IPS DF 4.7 (cell line): ENCODE results near the gene TSEN2.
A peak's percentile ranks its signal among the peaks of the same experiment; 100 is the strongest.
"Not testable (repeated sequence)": the region's sequence is repeated elsewhere in the genome, so short reads cannot be mapped to it uniquely, and the experiment has no call there.

Experiments
- DNase-seq: peaks from one replicate; pipeline ENCODE4 v3.0.0-alpha.2; 2013; ENCODE audit warnings: low spot score; ENCODE audit errors: extremely low read depth

Gene TSEN2

DNA sequence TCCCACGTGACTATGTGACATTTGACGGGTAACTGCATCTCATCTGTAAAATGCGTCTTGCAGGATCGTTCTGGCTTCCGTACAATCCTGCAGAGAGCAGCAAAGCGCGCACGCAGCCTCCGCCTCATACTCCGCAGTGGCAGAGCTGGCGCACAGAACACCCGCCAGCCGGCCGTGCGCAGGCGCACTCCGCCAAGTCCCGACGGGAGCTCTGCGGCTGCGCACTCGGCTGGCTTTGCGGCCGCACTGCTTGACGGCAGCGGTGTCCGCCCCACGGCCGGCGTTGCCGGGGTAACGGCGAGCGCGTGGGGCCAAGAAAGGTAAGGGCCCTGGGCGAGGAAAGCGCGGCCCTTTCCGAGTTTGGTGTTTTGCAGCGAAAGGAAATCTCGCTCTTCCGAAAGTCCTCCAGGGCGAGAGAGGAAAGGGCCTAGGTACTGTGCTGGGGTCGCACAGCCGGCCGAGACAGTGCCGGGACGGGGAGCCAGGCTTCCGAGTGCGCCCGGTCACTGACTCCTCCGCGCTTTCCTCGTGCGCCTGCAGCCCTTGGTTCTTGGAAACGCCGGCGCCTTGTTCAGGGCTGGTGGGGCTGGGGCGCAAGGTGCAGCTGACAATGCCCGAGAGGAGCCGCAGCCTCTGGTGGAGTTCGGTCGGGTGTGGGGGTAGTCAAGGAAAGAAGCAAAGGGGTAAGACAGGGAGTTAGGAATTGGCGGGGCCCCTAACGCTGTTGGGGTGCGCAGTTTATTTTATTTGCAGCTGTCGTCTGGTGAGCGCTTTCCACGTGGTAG is at the start of gene TSEN2:
Gene TSEN2, plus strand, starts transcription at position 283 of the 785 bp plus-strand sequence. CDS start 5,321 bp downstream, outside the sequence.
- peak; percentile 78 for DNase-seq

DNA sequence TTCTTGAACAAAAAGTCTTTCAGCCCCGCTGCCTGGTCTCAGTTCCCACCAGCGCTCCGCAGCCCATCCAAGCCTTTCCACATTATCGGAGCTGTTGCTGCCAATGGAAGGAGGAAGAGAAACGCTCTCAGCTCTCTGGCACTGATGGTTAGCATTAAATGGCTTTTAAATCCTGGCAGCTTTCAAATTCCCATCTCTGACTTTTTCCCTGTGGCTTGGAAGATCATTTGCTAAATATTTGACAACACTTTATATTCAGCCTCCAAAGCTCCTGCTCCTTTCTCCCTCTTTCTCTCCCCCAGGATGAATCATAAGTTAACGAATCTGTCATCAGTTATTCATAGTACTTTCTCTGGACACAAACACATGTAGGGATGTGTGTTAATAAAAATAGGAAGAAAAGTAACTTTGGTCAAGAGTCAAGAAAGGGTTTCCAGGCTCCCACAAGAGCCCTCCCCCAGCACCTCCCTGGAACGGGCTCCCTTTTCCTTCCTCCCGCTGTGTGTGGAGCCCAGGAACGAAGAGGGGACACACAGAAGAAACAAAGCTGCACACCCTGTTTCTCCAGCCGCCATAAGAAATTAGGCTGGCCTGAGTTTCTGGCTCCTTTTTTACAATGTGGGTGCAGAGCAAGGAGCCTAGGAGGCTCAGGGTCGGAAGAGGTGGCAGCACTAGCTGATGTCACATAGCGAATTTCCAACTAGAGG is 47.6 kb upstream of the TSEN2 start:
- DNase-seq = no peak

DNA sequence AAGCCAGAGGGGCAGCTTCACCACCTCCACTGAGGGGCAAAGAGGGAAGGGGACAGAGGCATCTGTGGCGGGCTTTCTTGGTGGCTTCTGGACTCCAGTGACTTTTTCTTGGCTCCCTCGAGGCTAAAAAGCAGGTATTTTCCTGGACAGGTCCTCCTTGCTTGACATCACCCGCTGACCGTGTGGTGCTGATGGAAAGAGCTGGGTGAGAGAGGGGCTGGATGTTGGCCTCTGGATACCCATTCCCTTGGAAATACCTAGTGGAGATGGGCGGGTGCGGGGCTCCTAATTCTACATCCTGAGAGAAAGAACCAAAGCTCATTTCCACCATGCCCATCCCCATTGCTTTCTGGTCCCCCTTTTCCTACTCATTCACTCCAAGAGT is 47.1 kb upstream of the TSEN2 start:
- DNase-seq = no peak

DNA sequence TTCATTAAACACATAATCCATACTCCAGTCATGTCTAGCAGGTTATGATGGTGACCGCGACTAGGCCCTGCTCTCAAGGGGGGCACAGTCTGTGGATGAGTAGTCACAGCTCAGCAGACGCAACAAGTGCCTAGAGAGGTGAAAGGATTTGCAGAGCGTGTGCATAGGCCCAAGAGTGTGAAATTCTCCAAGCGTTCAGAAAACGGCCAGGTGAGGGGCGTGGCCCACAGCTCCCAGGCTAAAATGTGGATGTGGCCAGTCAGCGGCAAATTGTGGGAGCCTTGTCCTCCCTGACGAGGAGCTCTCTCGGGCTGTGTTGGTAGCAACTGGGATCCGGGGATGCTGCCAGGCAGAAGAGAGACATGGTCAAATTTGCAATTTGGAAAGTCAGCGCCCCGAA is 46.4 kb upstream of the TSEN2 start:
- DNase-seq = no peak

DNA sequence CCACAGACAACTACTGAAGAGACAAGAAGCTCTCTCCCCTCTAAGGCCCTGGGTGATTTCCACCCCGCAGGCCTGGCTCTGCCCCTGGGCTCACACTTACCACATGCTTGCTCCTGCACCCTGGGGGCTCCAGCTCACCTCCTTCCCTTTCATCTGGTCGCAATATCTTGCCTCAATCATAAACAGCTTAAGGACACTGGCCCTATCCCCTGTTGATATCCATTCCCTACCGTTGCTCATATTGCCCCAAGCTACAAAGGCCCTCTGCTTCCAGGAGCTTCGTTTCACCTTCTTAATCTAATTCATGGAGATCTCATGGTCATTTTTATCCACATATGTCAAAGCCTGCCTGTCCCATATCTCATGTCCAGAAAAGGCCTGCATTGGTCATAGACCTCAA is 46.0 kb upstream of the TSEN2 start:
- DNase-seq = no peak

DNA sequence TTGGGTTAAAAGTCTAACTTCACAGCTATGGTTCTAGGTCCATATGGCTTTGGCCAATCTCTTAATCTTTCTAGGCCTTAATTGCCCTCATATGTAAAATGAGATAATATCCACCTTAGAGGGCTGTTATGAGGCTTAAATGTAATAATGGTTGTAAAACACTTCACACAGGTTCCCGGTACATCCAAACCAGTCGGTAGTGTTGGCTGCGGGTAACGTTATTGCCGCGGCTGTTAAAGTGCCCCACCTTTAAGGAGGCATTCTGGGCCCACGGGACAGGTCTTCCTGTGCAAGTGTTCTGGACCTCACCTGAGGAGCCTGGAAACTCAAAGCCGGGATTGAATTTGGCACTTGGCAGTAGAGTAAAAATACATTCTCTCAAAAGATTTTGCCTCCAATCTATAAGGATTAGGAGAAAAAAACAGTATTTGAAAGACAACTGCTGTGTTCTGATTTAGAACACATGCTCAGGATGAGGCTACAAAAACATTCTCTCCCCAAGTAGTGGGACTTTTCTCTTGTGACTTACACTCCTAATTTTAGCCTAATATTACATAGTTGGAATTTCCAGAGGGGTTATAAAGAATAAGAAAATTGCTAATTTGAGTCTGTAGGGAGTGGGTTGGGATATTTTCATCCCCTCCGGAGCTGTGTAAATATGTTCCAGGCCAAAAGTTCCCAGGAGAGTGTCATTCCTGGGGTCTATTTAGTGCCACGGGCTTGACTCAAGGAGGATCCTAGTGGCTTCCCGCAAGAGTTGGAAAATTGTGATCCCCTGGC is 44.9 kb upstream of the TSEN2 start:
- DNase-seq = no peak

DNA sequence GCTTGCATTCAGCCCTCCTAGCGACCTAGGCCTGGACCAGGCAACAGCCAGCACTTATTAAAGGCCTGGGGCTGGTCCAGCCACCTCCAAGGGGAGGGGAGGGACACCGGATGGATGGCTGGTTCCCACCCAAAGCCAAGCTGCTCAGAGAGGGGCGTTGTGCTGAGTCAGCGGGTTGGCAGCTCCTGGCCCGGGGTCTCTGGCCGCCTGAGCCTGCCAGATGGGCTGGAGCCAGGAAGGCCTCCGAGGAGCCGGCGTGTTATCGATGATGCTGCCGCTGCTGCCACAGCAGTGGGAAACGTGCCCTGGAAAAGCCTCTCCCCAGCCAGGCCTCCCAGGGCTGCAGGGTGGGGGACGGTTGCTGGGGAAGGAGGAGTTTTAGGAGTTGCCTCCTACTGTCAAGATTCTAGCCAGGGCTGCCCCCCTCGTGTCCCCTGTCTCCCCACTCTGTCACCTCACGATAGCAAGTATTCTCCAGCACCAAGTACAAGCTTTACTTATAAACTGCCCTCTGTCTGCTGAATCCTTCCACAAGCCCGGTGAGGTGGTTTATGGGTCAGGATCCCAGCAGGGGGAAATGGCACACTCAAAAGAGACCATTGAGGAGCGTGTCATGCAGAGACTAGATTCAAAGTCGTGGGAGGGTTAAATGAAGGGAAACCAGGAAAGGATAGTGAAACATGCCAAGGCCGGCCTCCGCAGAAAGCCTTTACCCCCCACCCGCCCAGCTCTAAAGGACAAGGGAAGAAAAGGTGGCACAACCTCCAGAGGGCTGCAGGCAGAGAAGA is 43.2 kb upstream of the TSEN2 start:
- no peak for DNase-seq

DNA sequence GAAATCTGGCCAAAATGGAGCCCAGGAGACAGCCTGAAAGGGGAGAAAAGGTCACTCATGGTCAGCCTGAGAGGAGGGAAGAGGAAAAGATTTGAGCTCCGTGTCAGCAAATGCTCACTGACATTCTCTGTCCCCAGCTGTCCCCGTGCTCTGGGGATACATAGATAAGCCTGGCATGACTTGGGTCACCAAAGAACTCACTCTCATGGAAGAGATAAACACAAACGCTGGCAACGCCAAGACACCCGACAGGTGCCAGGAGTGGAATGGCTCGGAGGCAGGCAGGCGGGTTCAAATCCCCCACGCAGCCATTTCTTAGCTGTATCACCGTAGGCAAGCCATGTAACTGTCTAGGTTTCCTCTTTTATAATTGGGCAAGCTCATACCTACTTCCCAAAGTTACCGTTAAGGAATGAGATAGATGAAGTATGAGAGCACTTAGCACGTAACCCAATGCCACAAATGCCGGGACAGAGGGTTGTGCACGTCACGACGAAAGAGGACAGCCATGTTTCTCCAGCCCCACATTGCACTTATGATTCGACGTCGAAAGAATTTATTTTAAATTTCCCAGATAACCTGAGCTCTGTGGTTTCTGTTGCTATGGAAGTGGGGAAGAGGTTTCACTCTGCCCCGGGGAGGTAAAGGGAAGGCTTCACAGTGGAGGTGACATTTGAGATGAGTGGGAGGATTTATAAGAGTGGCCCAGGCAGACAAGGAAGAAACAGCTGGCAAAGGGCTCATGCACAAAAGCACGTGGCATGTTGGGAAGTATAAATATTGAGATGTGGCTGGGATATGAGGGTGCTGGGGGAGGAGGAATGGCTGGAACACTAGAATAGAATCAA is 41.4 kb upstream of the TSEN2 start:
- DNase-seq = no peak

DNA sequence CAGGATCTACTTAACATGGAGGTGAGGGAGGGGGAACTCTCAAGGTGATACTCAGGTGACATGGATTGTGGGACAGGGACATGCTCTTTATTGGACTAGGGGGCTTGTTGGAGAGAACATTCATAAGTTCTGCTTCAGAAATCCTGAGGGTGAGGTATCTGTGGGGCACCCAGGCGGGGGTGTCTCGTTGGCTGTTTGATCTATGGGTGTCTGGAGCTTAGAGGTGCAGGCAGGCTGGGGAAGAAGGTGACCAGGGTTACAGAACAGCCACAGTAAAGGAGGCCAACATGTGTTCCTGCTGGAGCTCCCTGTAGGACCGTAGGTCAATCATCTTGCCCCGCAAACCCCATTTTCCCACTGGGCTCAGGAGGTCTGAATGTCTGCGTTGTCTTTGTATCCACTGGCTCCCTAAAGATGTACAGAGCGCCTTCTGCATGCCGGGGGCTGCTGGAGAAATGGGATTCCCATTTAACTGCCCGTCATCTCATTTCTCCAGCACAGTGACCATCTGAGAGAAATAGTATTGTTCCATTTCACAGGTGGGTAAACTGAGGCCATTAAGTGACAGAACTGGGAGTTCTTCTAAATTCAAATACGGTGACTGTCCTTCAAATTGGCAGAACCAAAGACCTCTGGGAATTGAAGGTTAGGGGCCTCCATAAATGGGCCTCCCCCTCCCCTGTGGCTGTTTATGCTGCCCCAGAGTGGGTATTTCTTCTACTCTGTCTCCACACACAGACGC is 40.3 kb upstream of the TSEN2 start:
- no peak for DNase-seq

DNA sequence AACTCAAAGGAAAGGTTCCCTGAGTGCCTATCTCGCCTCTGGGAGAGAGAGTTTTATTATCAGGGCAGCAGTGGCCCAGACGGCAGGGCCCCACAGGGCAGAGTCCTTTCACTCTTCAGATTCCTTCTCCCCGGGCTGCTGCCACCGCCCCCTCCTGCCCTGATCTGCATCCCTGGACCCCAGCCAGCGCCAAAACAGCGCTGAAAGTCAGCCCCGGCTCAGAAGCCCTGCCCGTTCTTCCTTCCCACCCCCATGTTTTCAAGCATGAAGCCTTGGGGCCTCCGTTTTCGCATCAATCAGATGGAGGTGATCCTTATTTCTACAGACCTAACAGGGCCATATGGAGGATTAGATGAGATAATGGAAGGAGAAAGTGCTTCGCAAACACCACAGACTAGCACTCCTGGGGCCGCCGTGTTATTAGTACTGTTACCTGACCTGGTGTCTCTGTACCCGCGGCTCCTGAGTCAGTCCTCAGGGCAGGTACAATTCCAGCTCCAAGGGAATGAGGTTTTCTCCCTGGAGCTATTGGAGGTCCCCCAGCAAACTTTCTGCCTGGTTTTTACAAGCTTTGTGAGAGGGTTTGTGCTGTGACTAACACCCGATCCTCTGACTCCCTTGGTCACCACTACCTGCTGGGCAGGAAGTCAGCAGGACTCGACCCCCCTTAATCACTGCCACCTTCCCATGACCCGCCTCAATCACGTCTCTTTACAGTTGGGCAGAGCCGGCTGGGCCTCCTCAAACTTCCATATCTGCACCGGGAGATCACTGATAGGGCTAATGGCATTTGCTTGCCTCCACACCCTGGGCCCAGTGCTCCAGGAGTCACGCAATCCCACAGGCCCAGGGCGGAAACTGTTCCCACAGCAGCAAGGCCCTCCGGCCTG is 39.5 kb upstream of the TSEN2 start:
- no peak for DNase-seq

DNA sequence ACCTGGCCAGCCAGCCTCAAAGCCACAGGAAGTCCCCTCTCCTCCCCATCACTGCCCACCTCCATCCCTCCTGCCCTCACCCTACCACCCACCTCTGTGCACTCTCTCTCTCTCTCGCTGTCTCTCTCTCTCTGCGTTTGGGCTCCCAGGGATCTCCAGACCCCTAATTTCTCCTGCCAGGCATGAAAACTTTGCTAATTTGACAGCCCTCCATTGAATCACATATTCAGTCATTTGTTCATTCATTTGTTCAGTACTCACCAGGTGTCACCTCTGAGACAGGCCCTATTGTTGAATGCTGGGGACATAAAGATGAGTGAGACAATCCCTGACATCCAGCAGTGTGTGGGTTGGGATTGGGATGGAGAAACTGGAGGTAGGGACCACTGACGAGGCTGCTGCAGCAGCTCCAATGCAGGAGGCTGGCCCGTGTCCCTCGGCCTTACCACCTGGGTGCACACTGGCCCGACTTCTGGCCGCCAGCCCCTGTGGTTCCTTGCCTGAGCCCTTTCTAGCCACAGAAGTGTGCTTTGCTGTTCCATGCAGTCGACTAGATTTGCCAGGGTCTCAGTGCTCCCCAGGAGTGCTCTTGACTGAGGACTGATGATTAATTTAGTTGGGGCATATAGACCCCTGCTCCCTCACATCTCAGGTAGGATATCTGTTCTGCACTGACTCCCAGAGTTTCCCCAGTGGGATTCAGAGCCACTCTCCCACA is 38.6 kb upstream of the TSEN2 start:
- no peak for DNase-seq

DNA sequence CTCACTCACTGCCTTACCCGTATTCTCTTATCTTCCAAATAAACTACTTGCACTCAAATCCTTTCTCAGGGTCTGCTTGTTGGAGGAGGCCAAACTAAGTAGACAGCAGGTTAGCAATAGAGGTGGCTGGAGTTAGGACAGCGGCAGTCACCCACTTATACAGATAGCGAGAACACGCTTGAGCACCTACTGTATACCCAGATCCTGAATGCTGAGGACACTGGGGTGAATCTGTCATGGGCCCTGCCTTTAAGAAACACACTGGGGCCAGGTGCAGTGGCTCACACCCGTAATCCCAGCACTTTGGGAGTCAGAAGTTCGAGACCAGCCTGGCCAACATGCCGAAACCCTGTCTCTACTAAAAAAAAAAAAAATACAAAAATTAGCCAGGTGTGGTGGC is 38.0 kb upstream of the TSEN2 start:
- DNase-seq = no peak

DNA sequence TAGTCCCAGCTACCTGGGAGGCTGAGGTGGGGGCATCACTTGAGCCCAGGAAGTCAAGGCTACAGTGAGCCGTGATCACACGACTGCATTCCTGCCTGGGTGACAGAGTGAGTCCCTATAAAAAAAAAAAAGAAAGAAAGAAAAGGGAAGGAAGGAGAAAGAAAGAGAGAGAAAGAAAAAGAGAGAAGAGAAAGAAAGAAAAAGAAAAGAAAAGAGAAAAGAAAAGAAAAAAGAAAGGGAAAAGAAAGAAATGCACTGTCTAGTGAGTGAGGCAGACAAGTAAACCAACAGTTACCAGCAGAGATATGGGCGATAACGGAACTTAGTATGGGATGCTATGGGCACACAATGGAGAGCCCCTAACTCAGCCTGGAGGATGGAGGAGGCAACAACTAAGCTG is 37.2 kb upstream of the TSEN2 start:
- no peak for DNase-seq

DNA sequence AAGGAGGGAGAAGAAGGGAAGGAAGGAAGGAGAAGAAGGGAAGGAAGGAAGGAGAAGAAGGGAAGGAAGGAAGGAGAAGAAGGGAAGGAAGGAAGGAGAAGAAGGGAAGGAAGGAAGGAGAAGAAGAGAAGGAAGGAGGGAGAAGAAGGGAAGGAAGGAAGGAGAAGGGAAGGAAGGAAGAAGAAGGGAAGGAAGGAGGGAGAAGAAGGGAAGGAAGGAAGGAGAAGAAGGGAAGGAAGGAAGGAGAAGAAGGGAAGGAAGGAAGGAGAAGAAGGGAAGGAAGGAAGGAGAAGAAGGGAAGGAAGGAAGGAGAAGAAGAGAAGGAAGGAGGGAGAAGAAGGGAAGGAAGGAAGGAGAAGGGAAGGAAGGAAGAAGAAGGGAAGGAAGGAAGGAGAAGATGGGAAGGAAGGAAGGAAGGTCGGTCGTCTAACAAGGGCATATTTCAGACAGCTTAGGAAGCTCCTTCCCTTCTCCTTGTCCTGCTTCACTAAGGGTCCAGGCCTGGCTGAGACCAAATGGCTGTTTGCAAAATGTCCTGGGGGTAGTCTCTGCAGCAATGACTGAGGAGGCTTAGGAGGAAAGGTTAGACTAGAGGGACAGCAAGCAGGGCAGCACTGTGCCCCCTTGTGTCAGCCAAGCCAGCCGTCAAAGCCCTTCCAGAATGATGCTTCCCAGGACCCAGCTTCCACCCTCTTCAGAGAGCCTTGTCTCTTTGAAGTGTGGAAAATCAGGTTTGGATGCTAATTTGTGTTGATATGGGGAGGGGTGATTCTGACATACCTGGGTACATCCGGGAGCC is 35.7 kb upstream of the TSEN2 start:
- DNase-seq = not testable (repeated sequence)

DNA sequence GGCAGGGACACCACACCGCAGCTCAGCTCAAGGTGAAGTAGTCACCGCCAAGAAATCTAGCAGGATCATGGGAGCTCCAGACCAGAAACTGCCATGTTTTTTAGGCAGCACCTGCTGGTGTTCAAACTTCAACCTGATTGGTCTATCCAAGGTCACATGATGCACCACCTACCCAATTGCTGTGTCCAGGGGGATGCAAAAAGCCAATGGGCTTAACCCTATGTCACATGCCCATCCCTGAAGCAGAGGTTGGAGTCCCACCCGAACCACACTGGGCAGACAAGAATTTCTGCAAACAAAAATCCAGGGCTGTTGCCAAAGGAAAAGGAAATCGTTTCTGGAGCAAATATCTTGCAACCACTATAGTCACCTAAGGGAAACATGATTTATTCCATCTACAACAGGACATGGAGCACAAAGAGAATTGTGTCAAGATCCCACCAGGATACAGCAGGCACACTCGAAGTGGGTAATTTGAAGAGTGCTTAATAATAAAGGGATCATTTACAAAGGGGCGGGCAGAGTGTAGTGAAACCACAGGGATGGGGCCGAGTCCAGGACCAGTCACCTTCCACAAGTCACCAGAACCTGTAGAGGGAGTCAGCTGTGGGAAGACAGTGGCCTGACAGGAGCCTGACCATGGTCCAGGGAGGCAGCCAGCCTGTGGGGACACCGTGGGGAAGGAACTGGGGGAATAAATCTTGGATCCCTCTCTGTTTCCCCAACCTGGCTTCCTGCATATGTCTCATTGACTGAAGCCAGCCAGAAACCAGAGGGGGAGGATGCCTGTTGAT is 34.2 kb upstream of the TSEN2 start:
- DNase-seq = no peak

DNA sequence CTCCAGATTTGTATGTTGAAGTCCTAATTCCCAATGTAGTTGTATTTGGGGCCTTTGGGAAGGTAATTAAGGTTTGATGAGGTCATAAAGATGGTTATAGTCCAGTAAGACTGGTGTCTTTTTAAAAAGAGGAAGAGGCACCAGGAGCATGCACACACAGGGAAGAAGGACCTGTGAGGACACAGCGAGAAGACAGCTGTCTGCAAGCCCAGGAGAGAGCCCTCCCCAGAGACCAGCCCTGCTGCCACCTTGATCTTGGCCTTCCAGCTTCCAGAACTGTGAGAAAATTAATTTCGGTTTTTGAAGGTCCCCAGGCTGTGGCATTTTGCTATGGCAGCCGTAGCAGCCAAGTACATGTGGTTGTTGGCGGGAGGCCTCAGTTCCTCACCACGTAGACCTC is 32.8 kb upstream of the TSEN2 start:
- DNase-seq = no peak
